NCI-H526 treated with DMSO at 0.1 percent for 48 hours (cell line): ENCODE results near the gene GPATCH1.
"Not testable (repeated sequence)": the region's sequence is repeated elsewhere in the genome, so short reads cannot be mapped to it uniquely, and the experiment has no call there.

ENCODE experiments used
- DNase-seq: peaks from one replicate; lab custom pipeline; 2025; lab: John Stamatoyannopoulos, UW

Gene GPATCH1

DNA sequence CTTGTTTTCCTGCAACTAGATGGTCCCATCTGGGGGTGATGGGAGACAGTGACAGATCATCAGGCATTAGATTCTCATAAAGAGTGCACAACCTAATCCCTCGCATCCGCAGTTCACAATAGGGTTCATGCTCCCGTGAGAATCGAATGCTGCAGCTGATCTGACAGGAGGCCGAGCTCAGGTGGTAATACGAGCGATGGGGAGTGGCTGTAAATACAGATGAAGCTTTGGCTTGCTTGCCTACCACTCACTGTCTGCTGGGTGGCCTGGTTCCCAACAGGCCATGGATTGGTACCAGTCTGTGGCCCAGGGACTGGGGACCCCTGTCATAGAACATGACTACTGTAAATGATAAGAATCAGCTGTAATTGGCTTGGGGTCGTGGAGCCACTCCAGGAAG lies 78.9 kb downstream of the GPATCH1 start:
- no peak for DNase-seq

DNA sequence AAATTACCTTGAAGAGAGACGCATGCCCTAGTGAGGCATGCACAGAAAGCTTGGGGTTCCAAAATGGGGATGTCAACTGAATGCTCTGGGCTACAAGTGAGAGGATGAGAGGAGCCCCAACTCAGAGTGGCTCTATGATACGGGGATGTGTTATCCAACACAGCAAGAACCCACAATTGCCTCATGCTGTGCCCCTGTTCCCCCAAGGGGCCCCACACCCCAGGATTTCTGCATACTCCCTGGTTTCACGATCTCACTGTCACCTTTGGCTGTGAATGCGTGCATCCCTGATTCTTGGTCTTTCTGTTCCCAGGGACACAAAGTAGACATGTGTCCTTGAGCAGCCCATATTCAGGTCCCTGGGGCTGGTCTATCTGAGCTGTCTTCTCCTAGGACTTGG lies 80.2 kb downstream of the GPATCH1 start:
- DNase-seq = no peak

DNA sequence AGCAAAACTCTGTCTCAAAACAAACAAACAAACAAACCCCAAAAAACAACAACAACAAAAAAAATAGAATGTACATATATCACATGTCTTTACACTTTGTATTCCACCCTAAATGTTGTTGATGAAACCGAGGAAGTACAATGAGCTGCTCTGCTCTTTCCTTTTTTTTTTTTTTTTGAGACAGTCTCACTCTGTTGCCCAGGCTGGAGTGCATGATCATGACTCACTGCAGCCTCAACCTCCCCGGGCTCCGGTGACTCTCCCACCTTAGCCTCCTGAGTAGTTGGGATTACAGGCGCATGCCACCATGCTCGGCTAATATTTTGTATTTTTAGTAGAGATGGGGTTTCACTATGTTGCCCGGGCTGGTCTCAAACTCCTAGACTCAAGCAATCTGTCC lies 82.5 kb downstream of the GPATCH1 start:
- no peak for DNase-seq

DNA sequence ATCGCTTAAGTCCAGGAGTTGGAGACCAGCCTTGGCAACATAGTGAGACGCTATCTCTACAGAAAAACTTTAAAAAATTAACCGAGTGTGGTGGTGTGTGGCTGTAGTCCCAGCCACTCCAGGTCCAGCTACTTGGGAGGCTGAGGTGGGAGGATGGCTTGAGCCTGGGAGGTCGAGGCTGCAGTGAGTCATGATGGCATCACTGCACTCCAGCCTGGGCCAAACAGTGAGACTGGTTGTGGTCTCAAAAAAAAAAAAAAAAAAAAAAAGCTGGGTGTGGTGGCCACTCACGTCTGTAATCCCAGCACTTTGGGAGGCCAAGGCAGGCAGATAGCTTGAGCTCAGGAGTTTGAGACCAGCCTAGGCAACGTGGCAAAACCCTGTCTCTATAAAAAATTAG lies 85.1 kb downstream of the GPATCH1 start:
- not testable (repeated sequence) for DNase-seq

DNA sequence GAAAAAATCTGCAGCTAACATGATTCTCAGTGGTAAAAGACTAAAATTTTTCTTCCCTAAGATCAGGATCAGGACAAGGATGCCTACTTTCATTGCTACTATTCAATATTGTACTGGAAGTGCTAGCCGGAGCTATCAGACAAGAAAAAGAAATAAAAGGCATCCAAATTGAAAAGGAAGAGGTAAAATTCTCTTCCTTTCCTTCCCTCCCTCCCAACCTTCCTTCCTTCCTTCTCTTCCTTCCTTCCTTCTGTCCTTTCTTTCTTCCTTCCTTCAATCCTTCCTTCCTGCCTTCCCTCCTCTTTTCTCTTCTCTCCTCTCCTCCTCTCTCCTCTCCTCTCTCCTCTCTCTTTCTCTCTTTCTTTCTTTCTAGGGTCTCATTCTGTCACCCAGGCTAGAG lies 86.5 kb downstream of the GPATCH1 start:
- DNase-seq = no peak

DNA sequence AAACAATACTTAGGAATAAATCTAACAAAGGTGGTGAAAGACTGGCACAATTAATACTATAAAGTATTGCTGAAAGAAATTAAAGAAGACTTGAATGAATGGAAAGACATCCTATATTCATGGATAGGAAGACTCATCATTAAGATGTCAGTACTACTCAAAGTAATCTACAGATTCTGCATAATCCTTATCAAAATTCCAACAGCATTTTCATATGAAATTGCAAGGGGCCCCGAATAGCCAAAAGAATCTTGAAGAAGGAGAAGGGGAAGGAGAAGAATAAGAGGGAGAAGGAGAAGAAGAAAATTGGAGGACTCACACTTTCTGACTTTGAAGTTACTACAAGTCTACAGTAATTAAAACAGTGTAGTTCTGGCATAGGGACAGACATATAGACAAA lies 87.5 kb downstream of the GPATCH1 start:
- no peak for DNase-seq

DNA sequence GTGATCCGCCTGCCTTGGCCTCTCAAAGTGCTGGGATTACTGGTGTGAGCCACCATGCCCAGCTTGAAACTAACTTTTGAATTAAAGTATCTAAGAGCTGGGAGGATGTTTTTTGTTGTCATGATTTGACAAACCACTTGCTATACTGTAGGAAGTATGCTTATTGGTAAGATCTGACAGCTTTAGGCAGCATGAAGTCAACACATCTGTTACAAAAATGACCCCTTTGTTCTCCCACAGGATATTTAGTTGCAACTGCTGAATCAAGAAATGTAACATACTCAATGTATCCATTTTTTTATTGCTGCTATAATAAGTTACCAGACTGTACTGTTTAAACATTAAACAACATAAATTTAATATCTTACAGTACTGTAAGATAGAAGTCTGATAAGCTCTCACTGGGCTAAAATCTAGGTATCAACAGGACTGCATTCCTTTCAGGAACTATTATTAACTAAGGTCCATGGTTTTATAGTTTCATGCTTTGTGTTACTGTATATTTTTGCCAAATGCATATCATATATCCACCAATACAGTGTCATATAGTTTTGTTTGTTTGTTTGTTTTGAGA lies 90.3 kb downstream of the GPATCH1 start:
- DNase-seq = no peak

DNA sequence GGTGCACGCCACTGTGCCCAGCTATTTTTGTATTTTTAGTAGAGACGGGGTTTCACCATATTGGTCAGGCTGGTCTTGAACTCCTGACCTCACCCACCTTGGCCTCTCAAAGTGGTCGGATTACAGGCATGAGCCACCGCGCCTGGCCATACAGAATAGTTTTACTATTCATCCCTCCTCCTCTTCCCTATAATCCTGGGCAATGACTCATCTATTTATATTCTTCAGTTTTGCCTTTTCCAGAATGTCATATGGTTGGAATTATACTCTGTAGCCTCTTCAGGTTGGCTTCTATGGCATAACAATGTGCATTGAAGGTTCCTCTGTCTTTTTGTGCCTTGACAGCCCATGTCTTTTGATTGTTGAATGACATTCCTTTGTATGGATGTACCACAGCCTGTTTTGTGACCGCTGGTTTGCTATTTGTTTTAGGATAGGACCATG lies 91.0 kb downstream of the GPATCH1 start:
- DNase-seq = no peak

DNA sequence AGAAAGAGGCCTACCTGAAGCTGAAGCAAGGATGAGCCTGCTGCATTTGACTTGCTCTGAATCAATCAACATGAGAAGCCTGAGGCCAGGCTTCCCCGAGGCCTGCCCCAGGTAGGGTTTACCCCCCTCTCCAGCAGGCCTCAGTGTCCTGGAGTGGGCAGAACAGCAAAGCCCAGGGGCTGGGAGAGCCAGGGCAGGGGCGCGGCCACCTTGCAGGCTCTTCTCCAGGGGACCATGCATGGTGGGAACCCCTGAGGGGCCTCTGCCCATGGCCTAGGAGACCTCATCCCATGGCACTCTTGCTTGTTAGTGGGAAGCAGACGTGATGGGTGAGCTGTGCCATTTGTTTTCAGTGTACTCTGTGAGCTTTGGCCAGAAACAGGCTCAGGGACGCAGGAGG lies 93.2 kb downstream of the GPATCH1 start:
- no peak for DNase-seq

DNA sequence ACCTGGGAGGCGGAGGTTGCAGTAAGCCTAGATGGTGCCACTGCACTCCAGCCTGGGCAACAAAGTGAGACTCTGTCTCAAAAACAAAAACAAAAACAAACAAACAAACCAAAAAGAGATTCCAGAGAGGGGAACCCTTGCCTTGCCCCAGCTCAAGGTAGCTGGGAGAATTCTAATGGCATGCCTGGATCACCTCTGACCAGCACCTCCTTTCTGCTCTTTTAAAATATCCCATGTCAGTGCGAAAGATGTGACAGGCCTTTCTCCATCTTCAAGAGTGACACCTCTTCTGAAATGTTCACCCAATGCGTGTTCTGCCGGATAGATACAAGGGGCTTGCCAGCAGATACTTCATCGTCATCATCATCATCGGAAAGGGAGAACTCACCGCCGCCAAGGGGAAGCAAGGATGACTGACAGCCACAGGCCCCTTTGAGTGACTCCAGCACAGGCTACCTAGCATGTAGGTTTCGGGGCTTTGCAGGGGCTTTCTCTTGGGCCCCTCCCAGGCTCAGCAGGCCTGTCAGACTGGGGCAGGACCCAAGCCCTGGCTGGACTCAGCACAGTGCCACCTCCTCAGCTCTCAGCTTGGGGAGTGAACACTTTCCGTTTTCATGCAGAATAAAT lies 94.3 kb downstream of the GPATCH1 start:
- no peak for DNase-seq

DNA sequence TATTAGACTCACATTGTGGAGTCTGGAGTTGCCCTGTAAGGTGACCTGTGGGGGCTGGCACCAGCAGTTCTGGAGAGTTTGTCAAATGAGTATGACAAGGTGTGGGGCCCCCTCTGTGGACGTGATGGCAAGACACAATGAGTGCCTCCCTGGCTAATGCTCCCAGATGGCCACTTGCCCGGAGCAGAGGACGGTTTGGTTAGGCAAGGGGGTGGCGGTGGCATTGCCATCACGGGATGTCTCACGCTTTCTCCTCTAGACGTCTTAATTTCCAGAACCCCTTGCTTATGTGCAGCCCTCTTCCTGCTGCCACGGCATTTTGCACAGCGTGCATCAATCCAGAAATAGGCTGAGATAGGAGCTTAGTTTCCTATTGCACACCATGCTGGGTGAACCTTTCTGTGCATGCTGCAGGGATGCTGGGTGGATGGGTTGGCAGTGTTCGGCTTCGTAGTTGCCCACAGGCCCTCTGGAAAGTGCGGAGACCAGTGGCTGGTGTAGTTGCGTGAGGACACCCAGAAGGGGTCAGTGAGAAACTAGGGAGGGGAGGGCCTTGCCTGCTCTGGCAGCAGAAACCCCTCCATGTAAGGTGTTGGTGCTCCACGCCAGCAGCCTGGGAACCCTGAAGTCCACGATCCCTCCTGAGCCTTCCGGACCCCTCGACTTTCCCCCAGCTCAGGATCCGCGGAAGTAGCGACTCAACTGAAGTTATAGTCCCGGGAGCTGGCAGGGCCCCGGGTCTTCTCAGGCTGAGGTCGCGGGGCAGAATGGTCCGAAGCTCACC lies 95.1 kb downstream of the GPATCH1 start:
- no peak for DNase-seq

DNA sequence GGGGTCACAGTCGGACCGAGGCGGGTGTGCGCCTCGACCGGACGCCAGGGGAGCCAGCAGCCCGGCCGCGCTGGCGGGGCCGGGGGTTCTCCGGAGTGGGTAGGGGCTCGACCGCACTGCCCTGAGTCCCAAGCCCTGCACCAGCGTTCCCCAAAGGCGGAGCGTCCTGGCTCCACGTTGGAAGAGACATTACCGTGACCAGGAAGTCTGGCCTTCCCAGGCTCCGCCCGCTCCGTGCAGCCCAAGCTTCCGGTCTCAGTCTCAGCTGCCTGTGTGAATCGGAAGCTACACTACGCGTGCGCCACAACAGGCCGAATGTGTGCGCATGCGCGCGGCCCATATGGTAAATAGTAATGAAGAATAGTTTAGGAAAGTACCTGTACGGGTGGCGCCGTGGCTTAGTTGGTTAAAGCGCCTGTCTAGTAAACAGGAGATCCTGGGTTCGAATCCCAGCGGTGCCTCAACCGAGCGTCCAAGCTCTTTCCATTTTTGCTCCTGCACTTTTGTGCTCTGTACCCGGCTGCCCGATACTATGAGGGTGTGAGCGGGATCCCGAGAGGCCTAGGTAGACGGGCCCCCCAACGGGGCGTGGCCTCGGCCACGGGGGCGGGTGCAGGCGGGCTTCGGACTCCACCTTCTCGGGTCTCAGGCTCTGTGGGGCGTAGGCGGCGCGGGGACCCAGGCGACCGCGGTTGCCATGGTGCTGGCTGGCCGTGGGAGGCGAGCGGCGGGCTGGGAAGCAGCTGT lies 95.9 kb downstream of the GPATCH1 start:
- DNase-seq = peak; percentile 100

DNA sequence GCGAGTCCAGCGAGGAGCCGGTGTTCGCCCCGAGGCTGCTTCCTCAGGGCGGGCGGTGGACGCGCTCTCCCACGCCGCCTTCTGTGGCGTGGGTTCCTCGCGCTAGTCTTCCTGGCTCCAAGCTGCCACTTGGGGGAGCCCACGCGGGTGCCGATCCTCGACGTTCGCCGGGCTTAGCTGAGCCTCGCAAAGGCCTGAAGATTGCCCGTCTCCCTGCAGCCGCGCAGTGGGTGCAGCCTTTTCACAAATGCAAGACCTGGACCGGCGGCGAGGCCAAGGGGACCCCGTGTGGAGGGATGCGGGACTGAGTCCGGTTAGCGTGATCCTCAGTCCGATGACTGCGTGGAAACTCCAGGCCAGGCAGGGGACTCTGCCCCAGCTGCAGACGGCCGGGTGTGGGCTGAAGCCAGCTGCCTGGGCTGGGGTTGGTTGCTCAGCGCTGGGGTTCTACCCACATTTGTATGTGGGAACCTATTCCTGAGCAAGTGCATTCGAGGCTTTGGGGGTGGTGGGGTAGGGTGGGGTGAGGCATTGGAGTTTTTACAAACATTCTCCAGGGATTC lies 96.5 kb downstream of the GPATCH1 start:
- DNase-seq = no peak
